G401 (cell line): Measurements from ENCODE around the gene MISP. TPM values are rescaled to one million over a fixed set of nuclear protein-coding genes. Genes with fewer than 3 reads are reported as not detected.

ENCODE experiments used
- DNase-seq: peaks from one replicate; pipeline ENCODE4 v3.0.0-alpha.2; 2015; ENCODE audit warnings: low spot score
- in situ Hi-C: cut with HindIII; loops from 2 replicates; pipeline ENCODE4 v1.10.0; 2016; ENCODE audit warnings: low sequenced_read_pairs, mixed read lengths
- total RNA-seq: library from RNA; depleted of rRNA; stranded (reverse); fragments of >200 nt; shearing (Covaris generic); gene quantifications from 2 replicates; pipeline ENCODE4 v1.2.3, GENCODE V29; 2014

Gene MISP
- total RNA-seq, 1 experiment from 2014 or later: 1.2 TPM

GRCh38 chr19:791007-791566 lies 40.2 kb downstream of the MISP start:
- in situ Hi-C loops: no loop called here

GRCh38 chr19:791567-792305 lies 40.8 kb downstream of the MISP start:
- no peak for DNase-seq
- in situ Hi-C loops: no loop called here

More at GRCh38 chr19:791007-791566, 40.2 kb downstream of the MISP start:
- no peak for DNase-seq

- no peak for DNase-seq
- in situ Hi-C loops: no loop called here
Measured at GRCh38 chr19:792306-792885, 41.5 kb downstream of the MISP start.

GRCh38 chr19:793806-794205 lies 42.9 kb downstream of the MISP start:
- in situ Hi-C loops: no loop called here
- DNase-seq: no peak

- in situ Hi-C loops: no loop called here
- no peak for DNase-seq
Measured at GRCh38 chr19:795073-795611, 44.2 kb downstream of the MISP start.

GRCh38 chr19:795691-796581 lies 45.0 kb downstream of the MISP start:
- DNase-seq: no peak
- in situ Hi-C loops: no loop called here

- peak; percentile 100 for DNase-seq
- in situ Hi-C loops: no loop called here
Measured at GRCh38 chr19:796692-797527, 46.0 kb downstream of the MISP start, which contains the start of gene PTBP1. PTBP1 (plus strand) TSS chr19:797452; CDS start chr19:797498, 46 bp downstream.

- peak; percentile 67 for DNase-seq
- in situ Hi-C loops: no loop called here
Measured at GRCh38 chr19:797528-798414, 46.9 kb downstream of the MISP start.

GRCh38 chr19:798415-799075 lies 47.6 kb downstream of the MISP start:
- DNase-seq: no peak
- in situ Hi-C loops: no loop called here

- no peak for DNase-seq
- in situ Hi-C loops: no loop called here
Measured at GRCh38 chr19:799076-799881, 48.4 kb downstream of the MISP start.

GRCh38 chr19:800360-801029 lies 49.6 kb downstream of the MISP start:
- in situ Hi-C loops: no loop called here
- DNase-seq: no peak

- DNase-seq: no peak
- in situ Hi-C loops: no loop called here
Measured at GRCh38 chr19:801030-801860, 50.3 kb downstream of the MISP start.

- DNase-seq: no peak
- in situ Hi-C loops: no loop called here
Measured at GRCh38 chr19:801861-802497, 51.1 kb downstream of the MISP start.

- in situ Hi-C loops: no loop called here
- no peak for DNase-seq
Measured at GRCh38 chr19:802498-803098, 51.7 kb downstream of the MISP start.
